Measurements from ENCODE around the gene ANKRD33B. TPM values are rescaled to one million over a fixed set of nuclear protein-coding genes. Genes with fewer than 3 reads are reported as not detected.
A peak's percentile ranks its signal among the peaks of the same experiment; 100 is the strongest.
"Not testable (repeated sequence)": the region's sequence is repeated elsewhere in the genome, so short reads cannot be mapped to it uniquely, and the experiment has no call there.

The ANKRD33B gene
- total RNA-seq, 1 donor from 2014 or later = 22.6 TPM

DNA sequence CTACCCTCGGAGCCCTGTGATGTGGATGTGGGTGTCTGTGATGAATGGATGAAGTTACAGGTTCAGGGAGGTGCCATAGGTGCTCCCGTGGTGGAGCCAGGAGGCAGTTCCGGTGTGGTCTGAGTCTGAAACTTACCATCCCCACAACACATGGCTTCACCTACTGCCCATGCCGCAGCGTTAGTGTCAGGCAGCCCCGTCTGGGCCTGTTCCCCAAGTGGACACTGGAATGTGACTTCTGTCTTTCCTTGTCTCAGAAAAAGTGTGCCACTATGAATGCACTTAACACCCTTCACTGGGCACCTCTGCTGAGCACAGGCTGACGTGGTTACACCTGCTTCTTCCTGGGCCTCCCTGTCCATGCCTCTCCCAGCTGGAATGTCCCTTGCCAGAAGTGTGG, 8.6 kb downstream of the ANKRD33B start:
- intact Hi-C loops (cut with DNase I) = no loop called here

DNA sequence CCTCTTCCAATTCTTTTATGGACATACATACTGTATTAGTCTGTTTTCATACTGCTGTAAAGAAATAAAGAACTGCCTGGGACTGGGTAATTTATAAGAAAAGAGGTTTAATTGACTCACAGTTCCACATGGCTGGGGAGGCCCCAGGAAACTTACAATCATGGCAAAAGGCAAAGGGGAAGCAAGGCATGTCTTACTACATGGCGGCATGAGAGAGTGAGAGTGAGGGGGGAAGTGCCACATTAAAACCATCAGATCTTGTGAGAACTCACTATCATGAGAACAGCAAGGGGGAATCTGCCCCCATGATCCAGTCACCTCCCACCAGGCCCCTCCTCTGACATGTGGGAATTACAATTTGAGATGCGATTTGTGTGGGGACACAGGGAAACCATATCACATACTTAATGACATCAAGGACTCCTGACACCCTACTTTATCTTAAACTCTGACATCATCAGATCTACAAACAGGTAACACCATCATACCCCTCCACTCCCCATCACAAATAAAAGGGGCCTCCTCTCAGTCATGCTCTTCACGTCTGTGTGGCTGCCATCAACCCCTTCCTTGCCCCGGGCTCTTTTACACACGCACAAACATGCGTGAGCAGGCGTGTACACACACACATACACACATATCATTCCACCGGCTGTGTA, 9.7 kb downstream of the ANKRD33B start:
- DNase-seq (ENCODE audit: low spot score) (peak; percentile 25), ATAC-seq (no peak)

More for the DNA sequence above, 8.6 kb downstream of the ANKRD33B start:
- ATAC-seq (no peak), DNase-seq (ENCODE audit: low spot score) (peak; percentile 25)

GRCh38 chr5:10574879-10575278, 11.0 kb downstream of the ANKRD33B start:
- ATAC-seq; DNase-seq (ENCODE audit: low spot score); intact Hi-C loops (cut with DNase I): not testable (repeated sequence)

More for the DNA sequence above, 9.7 kb downstream of the ANKRD33B start:
- intact Hi-C loops (cut with DNase I) = no loop called here

DNA sequence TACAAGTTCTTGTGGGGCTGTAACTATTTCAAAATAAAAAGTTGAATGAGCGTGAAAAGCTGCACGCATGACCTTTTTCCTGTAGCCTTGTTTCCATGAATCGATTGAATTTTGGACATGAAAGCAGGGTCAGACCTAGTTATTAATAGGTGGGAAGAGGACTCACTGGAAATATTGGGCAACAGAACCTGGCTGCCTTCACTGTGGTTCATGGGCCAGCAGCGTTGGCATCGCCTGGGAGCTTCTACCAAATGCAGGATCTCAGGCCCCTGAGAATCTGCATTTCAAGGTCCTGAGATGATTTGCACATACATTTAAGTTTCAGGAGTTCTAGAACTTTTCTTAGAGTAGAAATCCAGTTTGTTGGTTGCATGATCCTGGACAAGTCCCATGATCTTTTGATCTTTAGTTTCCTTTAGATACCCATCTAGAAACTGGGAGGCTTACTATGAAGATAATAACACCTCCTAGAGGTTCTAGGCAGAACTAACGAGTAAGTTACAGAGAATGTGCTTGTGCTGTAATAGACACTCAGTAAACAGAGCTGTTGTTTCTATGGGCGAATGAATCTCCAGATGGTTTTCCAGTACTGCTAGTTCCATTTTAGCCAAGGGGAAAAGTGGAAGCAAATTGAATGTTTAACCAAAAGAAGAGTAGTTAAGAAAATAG, 12.4 kb downstream of the ANKRD33B start:
- DNase-seq (ENCODE audit: low spot score) (no peak), ATAC-seq (no peak)
- intact Hi-C loops (cut with DNase I) = no loop called here

DNA sequence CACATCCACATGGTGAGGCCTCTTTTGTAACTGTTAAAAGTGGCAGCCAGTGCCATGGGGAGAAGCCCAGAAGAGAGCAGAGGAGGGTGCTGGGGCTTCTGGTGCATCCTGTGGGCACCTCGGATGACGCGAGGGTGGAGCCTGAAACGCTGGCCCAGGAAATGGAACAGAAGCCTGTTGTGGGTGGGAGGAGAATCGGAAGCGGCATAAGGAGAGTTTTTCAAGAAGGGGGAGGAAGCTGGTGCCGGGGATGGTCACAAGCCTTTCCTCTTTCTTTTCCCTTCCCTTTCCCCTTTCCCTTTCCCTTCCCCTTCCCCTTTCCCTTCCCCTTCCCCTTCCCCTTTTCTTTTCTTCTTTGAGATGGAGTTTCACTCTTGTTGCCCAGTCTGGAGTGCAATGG, 12.9 kb downstream of the ANKRD33B start:
- DNase-seq (ENCODE audit: low spot score) (no peak), ATAC-seq (no peak)
- intact Hi-C loops (cut with DNase I) = no loop called here

GRCh38 chr5:10577371-10578292, 13.8 kb downstream of the ANKRD33B start:
- intact Hi-C loops (cut with DNase I) = no loop called here
- ATAC-seq (peak; percentile 69), DNase-seq (ENCODE audit: low spot score) (no peak)

DNA sequence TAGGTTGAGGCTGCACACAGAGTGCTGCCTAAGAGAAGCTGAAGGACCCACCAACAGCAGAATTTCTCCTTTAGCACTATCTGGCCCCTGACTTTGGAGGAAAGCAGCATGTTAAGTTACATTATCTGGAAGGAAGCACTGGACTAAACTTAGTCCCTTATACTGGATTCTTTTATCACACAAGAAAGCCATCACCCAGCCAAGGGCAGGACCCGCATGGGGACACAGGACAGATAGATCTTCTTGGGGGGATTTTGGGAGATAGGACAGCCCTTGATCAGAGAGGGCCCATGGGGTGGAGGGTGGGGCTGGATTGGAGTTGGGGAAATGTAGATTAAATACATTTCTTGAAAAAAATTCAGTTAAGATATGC, 14.4 kb downstream of the ANKRD33B start:
- no peak for ATAC-seq
- no peak for DNase-seq (ENCODE audit: low spot score)
- intact Hi-C loops (cut with DNase I) = no loop called here

DNA sequence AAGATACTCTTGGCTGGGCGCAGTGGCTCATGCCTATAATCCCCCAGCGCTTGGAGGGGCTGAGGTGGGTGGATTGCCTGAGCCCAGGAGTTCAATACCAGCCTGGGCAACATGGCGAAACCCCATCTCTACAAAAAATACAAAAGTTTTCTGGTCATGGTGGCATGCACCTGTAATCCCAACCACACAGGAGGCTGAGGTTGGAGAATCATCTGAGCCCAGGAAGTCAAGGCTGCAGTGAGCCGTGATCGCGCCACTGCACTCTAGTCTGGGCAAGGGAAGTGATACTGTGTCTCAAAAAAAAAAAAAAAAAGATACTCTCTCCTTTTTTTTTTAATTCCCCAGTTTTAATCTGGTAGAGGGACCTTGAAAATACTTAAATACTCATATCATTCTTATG, 15.0 kb downstream of the ANKRD33B start:
- intact Hi-C loops (cut with DNase I) = no loop called here
- no peak for ATAC-seq

DNA sequence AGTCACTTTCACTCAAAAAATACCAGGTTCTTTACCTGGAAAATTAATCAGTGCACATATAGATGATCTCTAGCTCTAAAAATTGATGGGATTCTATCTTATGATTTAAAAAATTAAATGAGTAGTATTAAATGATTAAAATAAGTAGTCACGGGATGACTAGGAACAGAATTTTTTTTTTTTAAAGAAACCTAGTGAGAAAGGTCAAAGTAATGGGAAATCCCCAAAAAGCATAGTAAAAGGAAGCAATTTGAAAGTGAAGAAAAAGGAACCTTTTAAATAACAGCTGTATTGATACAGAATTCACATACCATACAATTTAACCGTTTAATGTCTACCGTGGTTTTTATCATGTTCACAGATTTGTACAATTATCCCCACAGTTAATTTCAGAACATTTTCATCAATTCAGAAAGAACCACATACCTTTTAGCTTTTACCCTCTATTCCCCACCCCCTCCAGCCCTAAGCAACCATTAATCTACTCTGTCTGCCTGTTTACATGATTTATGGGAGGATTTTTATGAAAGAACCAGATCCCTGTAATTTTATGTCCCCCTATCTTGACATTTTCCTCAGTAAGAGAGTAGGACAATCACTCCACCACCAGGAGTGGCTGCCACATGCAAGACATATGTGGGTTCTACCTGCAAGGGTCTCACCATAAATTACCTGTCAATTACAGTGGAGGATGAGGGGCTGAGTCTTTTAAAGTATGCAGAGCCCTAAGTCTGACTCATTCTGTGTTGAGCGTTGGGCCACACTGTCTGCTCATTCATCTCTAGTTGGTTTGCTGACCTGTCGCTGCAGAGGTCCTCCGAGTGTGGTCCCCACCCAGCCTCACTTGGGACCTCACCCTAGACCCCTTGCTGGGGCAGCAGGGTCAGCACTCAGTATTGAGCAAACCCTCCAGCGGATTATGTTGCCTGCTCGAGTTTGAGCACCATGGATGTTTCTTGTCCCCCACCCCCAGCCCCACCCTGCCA, 16.0 kb downstream of the ANKRD33B start:
- no peak for DNase-seq (ENCODE audit: low spot score)
- intact Hi-C loops (cut with DNase I) = no loop called here
- ATAC-seq = no peak

More for the DNA sequence above, 15.0 kb downstream of the ANKRD33B start:
- DNase-seq (ENCODE audit: low spot score) = no peak

GRCh38 chr5:10580531-10581423, 16.9 kb downstream of the ANKRD33B start:
- DNase-seq (ENCODE audit: low spot score) = no peak
- ATAC-seq = no peak
- intact Hi-C loops (cut with DNase I) = no loop called here

DNA sequence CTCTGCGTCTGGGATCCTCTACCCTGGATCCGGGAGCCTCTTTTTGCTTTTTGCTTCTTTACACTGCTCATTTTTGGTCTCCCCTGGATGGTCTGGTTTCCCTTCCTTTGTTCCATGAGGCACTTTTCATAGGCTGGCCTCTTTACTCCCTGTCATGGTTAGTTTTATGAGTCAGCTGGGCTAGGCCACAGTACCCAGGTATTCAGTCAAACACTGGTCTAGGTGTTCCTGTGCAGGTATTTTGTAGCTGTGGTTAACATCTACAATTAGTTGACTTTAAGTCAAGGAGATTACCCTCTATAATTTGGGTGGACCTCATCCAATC, 17.5 kb downstream of the ANKRD33B start:
- ATAC-seq (no peak), DNase-seq (ENCODE audit: low spot score) (no peak)
- intact Hi-C loops (cut with DNase I) = no loop called here

- DNase-seq (ENCODE audit: low spot score) = no peak
- ATAC-seq = peak; percentile 71
- intact Hi-C loops (cut with DNase I) = no loop called here
Observed at GRCh38 chr5:10581867-10582511, 18.1 kb downstream of the ANKRD33B start.

- ATAC-seq = no peak
- intact Hi-C loops (cut with DNase I) = no loop called here
- DNase-seq (ENCODE audit: low spot score) = no peak
Observed at GRCh38 chr5:10582512-10582897, 18.6 kb downstream of the ANKRD33B start.

GRCh38 chr5:10583663-10584572, 20.0 kb downstream of the ANKRD33B start:
- intact Hi-C loops (cut with DNase I) = no loop called here
- no peak for ATAC-seq
- no peak for DNase-seq (ENCODE audit: low spot score)

GRCh38 chr5:10584714-10585517, 21.0 kb downstream of the ANKRD33B start:
- ATAC-seq = no peak
- DNase-seq (ENCODE audit: low spot score) = no peak
- intact Hi-C loops (cut with DNase I) = no loop called here

GRCh38 chr5:10585518-10585915, 21.6 kb downstream of the ANKRD33B start:
- intact Hi-C loops (cut with DNase I) = no loop called here
- no peak for ATAC-seq
- peak; percentile 47 for DNase-seq (ENCODE audit: low spot score)

All from sciatic nerve (tissue), 2 donors.